ENCODE measurements around the gene COASY.
A peak's percentile ranks its signal among the peaks of the same experiment; 100 is the strongest.
"Not testable (repeated sequence)": the region's sequence is repeated elsewhere in the genome, so short reads cannot be mapped to it uniquely, and the experiment has no call there.

COASY gene

DNA sequence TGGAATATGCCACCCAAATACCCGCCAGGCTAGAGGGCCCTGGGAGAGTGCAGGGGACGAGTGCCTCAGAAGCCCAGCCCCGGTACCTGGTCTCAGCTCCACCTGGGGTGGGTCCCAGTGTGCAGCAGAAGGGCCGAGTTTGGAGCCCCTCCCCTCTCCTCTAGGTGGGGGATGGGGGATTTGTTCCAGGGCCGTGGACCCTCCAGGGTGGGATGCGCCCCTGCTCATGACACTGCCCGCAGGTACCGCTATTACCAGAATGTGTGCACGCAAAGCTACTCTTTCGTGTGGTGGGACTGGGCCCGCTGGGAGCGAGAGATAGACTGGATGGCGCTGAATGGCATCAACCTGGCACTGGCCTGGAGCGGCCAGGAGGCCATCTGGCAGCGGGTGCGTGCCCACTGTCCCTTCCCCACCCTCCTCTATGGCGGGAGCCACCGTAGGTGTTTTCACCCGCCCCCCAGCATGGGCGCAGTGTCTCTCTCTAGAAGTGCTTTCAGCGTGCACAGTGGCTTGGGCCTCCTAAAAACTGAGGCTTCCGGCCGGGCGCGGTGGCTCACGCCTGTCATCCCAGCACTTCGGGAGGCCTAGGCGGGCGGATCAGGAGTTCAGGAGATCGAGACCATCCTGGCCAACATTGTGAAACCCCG is 24.7 kb upstream of the COASY start:
- TF ChIP-seq, protein P1, sequence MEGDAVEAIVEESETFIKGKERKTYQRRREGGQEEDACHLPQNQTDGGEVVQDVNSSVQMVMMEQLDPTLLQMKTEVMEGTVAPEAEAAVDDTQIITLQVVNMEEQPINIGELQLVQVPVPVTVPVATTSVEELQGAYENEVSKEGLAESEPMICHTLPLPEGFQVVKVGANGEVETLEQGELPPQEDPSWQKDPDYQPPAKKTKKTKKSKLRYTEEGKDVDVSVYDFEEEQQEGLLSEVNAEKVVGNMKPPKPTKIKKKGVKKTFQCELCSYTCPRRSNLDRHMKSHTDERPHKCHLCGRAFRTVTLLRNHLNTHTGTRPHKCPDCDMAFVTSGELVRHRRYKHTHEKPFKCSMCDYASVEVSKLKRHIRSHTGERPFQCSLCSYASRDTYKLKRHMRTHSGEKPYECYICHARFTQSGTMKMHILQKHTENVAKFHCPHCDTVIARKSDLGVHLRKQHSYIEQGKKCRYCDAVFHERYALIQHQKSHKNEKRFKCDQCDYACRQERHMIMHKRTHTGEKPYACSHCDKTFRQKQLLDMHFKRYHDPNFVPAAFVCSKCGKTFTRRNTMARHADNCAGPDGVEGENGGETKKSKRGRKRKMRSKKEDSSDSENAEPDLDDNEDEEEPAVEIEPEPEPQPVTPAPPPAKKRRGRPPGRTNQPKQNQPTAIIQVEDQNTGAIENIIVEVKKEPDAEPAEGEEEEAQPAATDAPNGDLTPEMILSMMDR (IDR thresholded peaks at IDR 0.05; ENCODE audit: low read depth, low read length): no peak
- H3K4me3 ChIP-seq (replicated peaks in 1 of 2; ENCODE audit: low read depth in 2 of 2, low read length in 2 of 2): peak overlapping the region; percentile 59 to 61
- DNase-seq (ENCODE audit: low read depth in 2 of 2): no peak

DNA sequence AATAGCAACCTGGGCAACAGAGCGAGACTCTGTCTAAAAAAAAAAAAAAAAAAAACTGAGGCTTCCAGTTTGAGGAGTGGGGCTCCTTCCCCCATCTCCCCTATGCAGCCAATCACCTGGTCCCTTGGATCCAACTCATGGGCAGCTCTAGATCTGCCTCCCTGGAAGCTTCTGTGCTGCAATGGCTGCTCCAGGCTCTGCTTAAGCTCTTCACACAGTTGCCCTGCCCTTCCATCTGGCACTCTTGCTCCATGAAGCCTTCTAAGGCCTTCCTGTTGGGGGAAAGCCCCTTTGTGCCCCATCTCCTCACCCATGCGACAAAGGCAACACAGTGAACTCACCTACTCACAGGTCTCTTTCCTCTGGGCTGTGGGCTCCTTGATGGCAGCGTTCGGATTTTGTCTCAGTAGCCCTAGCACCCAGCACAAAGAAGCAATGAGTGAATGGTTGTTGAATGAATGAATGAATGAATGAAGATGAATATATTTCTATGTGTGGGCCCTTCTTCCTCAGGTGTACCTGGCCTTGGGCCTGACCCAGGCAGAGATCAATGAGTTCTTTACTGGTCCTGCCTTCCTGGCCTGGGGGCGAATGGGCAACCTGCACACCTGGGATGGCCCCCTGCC is 24.0 kb upstream of the COASY start:
- TF ChIP-seq, protein P1 (IDR thresholded peaks at IDR 0.05; ENCODE audit: low read depth, low read length): no peak
- no peak overlapping the region for H3K4me3 ChIP-seq (replicated peaks in 1 of 2; ENCODE audit: low read depth in 2 of 2, low read length in 2 of 2)
- DNase-seq (ENCODE audit: low read depth in 2 of 2): no peak

DNA sequence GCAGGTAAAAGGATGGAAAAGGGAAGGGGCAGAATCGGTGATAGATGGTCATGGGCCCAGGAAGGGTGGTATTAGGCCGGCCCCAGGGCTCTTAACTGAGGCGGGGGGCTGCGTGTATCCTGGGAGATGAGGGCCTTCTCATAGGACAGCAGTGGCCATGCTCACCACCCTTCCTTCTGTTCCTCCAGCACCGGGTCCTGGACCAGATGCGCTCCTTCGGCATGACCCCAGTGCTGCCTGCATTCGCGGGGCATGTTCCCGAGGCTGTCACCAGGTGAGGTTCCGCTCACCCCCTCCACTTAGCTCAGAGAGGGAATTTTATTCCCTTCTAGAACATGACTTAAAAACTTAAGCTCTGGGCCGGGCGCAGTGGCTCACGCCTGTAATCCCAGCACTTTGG is 23.5 kb upstream of the COASY start:
- no peak overlapping the region for H3K4me3 ChIP-seq (replicated peaks in 1 of 2; ENCODE audit: low read depth in 2 of 2, low read length in 2 of 2)
- DNase-seq (ENCODE audit: low read depth in 2 of 2): no peak
- TF ChIP-seq, protein P1 (IDR thresholded peaks at IDR 0.05; ENCODE audit: low read depth, low read length): no peak

DNA sequence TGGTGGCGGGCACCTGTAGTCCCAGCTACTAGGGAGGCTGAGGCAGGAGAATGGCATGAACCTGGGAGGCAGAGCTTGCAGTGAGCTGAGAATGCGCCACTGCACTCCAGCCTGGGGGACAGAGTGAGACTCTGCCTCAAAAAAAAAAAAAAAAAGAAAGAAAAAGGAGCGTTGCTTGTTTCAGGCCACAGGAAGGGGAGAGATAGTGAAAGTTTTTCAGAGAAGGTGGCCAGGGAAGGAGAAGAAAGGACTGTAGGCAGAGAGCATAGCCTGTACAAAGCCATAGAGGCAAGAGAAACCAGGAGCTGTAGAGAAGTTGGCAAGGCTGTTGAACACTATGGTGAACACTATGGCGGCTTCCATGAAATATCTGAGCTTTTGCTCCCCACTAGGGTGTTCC is 21.4 kb upstream of the COASY start:
- not testable (repeated sequence) for DNase-seq (ENCODE audit: low read depth in 2 of 2)

DNA sequence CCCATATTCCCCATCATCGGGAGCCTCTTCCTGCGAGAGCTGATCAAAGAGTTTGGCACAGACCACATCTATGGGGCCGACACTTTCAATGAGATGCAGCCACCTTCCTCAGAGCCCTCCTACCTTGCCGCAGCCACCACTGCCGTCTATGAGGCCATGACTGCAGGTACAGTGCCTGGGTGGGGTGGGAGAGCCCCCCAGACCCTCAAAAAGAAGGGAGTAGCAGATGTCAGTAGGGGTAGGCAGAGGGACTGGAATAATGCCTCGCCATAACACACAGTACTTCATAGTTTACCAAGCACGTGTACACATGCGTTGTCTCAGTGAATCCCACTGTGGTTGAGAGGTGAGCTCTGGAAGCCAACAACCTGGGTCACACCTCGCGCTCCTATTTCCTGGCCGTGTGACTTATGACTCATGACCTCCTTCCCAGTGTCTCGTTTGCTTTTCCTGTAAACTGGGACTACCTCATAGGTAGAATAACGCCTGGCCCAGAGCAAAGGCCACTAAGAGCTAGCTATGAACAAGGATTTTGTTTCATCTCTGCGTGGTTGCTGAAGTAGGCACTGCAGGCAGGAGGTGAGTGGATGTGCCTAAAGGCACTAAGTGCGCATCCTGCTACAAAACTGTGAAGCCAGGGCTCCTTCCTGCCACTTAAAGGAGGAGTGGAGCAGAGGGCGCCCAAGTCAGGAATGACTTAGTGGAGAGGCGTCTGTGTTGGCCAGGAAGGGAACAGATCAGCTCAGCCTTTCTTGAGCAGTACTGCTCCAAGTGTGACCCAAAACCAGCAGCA is 20.7 kb upstream of the COASY start:
- H3K4me3 ChIP-seq (replicated peaks in 1 of 2; ENCODE audit: low read depth in 2 of 2, low read length in 2 of 2): no peak overlapping the region
- TF ChIP-seq, protein P1 (IDR thresholded peaks at IDR 0.05; ENCODE audit: low read depth, low read length): no peak
- no peak for DNase-seq (ENCODE audit: low read depth in 2 of 2)

More for the DNA sequence above, 21.4 kb upstream of the COASY start:
- not testable (repeated sequence) for H3K4me3 ChIP-seq (replicated peaks in 1 of 2; ENCODE audit: low read depth in 2 of 2, low read length in 2 of 2)

DNA sequence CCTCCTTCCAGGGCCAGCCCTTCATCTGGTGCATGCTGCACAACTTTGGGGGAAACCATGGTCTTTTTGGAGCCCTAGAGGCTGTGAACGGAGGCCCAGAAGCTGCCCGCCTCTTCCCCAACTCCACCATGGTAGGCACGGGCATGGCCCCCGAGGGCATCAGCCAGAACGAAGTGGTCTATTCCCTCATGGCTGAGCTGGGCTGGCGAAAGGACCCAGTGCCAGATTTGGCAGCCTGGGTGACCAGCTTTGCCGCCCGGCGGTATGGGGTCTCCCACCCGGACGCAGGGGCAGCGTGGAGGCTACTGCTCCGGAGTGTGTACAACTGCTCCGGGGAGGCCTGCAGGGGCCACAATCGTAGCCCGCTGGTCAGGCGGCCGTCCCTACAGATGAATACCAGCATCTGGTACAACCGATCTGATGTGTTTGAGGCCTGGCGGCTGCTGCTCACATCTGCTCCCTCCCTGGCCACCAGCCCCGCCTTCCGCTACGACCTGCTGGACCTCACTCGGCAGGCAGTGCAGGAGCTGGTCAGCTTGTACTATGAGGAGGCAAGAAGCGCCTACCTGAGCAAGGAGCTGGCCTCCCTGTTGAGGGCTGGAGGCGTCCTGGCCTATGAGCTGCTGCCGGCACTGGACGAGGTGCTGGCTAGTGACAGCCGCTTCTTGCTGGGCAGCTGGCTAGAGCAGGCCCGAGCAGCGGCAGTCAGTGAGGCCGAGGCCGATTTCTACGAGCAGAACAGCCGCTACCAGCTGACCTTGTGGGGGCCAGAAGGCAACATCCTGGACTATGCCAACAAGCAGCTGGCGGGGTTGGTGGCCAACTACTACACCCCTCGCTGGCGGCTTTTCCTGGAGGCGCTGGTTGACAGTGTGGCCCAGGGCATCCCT is 18.5 kb upstream of the COASY start:
- no peak overlapping the region for H3K4me3 ChIP-seq (replicated peaks in 1 of 2; ENCODE audit: low read depth in 2 of 2, low read length in 2 of 2)
- DNase-seq (ENCODE audit: low read depth in 2 of 2): no peak
- TF ChIP-seq, protein P1 (IDR thresholded peaks at IDR 0.05; ENCODE audit: low read depth, low read length): no peak
